Esophagus (tissue), 2 donors: ENCODE data around the gene GRIA3. TPM values are rescaled to one million over a fixed set of nuclear protein-coding genes. Genes with fewer than 3 reads are reported as not detected.
"Not testable (repeated sequence)": the region's sequence is repeated elsewhere in the genome, so short reads cannot be mapped to it uniquely, and the experiment has no call there.

ENCODE experiments used
- H3K27ac ChIP-seq, 2 donors: one replicate each; pipeline ENCODE4 v1.5.1; 2013; ENCODE audit warnings: low read depth in 2 of 2, mild to moderate bottlenecking in 2 of 2, inconsistent platforms in 1 of 2, low read length in 1 of 2, moderate library complexity in 1 of 2
- H3K27me3 ChIP-seq, 2 donors: one replicate each; pipeline ENCODE4 v1.6.1; 2013; ENCODE audit warnings: low read length in 2 of 2, control low read depth in 1 of 2, mild to moderate bottlenecking in 1 of 2; ENCODE audit not compliant: insufficient read depth in 2 of 2, control insufficient read depth in 1 of 2
- H3K36me3 ChIP-seq, 2 donors: one replicate each; pipeline ENCODE4 v1.6.1; 2013; ENCODE audit warnings: low read length in 1 of 2; ENCODE audit not compliant: control insufficient read depth in 2 of 2, insufficient read depth in 2 of 2
- H3K4me1 ChIP-seq, 2 donors: one replicate each; pipeline ENCODE4 v1.6.1; 2013; ENCODE audit warnings: low read length in 1 of 2; ENCODE audit not compliant: control insufficient read depth in 2 of 2, insufficient read depth in 2 of 2
- H3K4me3 ChIP-seq, 2 donors: one replicate each; pipeline ENCODE4 v1.5.1; 2013; ENCODE audit warnings: low read length in 2 of 2, mild to moderate bottlenecking in 2 of 2, low read depth in 1 of 2, moderate library complexity in 1 of 2
- H3K9me3 ChIP-seq, 2 donors: one replicate each; pipeline ENCODE4 v1.6.1; 2013; ENCODE audit warnings: mild to moderate bottlenecking in 2 of 2, low read depth in 1 of 2, low read length in 1 of 2, moderate library complexity in 1 of 2; ENCODE audit not compliant: control insufficient read depth in 2 of 2, insufficient read depth in 1 of 2
- WGBS, 2 donors: extraction: QIAGEN DNeasy Blood & Tissue Kit; methylation state at CpG; one replicate each; pipeline ENCODE4 v1.1.7; 2013; 5-methylcytosine and 5-hydroxymethylcytosine counted together
- polyA plus RNA-seq, 2 donors: library from polyadenylated mRNA; stranded (reverse); fragments of 200-250 nt; gene quantifications; one replicate each; pipeline ENCODE4 v1.2.3, GENCODE V29; 2013
- donor health status: healthy with polysubstance abuse.
- donor health status: Bipolar disorder and iron deficiency.

The GRIA3 gene
- polyA plus RNA-seq, 2 donors: 0.05 TPM; not detected in 1

- Histone ChIP-seq H3K4me3 (no peak overlapping the region), H3K9me3 (no peaks in the 10 kb centered on the region), H3K27me3 (no peaks in the 10 kb centered on the region), H3K36me3 (no peaks in the 10 kb centered on the region), H3K4me1 (no peaks in the 10 kb centered on the region), H3K27ac (no peak overlapping the region)
- WGBS, 2 donors: 7 to 26% methylated on average over 1 of the region's 1 CpG
Observed at GRCh38 chrX:123422875-123423274, 238.8 kb downstream of the GRIA3 start.

- H3K4me3 ChIP-seq: no peak overlapping the region
- no peaks in the 10 kb centered on the region for H3K36me3 ChIP-seq
- H3K9me3 ChIP-seq: no peaks in the 10 kb centered on the region
- H3K27me3 ChIP-seq: no peaks in the 10 kb centered on the region
- no peak overlapping the region for H3K27ac ChIP-seq
- no peaks in the 10 kb centered on the region for H3K4me1 ChIP-seq
Observed at GRCh38 chrX:123424546-123424945, 240.5 kb downstream of the GRIA3 start.

- Histone ChIP-seq H3K9me3 (no peaks in the 10 kb centered on the region), H3K27me3 (no peaks in the 10 kb centered on the region), H3K4me1 (no peaks in the 10 kb centered on the region), H3K27ac (no peak overlapping the region), H3K36me3 (no peaks in the 10 kb centered on the region), H3K4me3 (no peak overlapping the region)
- WGBS, 2 donors: 45 to 46% methylated on average over 2 of the region's 2 CpGs
Observed at GRCh38 chrX:123425471-123425870, 241.4 kb downstream of the GRIA3 start.

GRCh38 chrX:123425904-123426303, 241.8 kb downstream of the GRIA3 start:
- H3K27me3 ChIP-seq: no peaks in the 10 kb centered on the region
- H3K9me3 ChIP-seq: no peaks in the 10 kb centered on the region
- 34 to 49% methylated on average over 3 of the region's 3 CpGs for WGBS, 2 donors
- H3K36me3 ChIP-seq: no peaks in the 10 kb centered on the region
- H3K4me3 ChIP-seq: no peak overlapping the region
- H3K4me1 ChIP-seq: no peaks in the 10 kb centered on the region
- no peak overlapping the region for H3K27ac ChIP-seq

GRCh38 chrX:123432361-123433150, 248.5 kb downstream of the GRIA3 start:
- H3K27me3 ChIP-seq: no peaks in the 10 kb centered on the region
- H3K27ac ChIP-seq: no peak overlapping the region
- H3K4me3 ChIP-seq: no peak overlapping the region
- no peaks in the 10 kb centered on the region for H3K36me3 ChIP-seq
- H3K9me3 ChIP-seq: no peaks in the 10 kb centered on the region
- WGBS, 2 donors: 56 to 73% methylated on average over 4 of the region's 4 CpGs
- no peaks in the 10 kb centered on the region for H3K4me1 ChIP-seq

GRCh38 chrX:123436512-123437136, 252.5 kb downstream of the GRIA3 start:
- Histone ChIP-seq H3K4me1 (no peaks in the 10 kb centered on the region), H3K27ac (no peak overlapping the region), H3K36me3 (no peaks in the 10 kb centered on the region), H3K27me3 (no peaks in the 10 kb centered on the region), H3K4me3 (no peak overlapping the region), H3K9me3 (no peaks in the 10 kb centered on the region)
- 63 to 78% methylated on average over 5 of the region's 5 CpGs for WGBS, 2 donors

- not testable (repeated sequence) for H3K4me3 ChIP-seq, H3K27me3 ChIP-seq, H3K36me3 ChIP-seq, H3K4me1 ChIP-seq, H3K9me3 ChIP-seq, H3K27ac ChIP-seq
- WGBS, 2 donors: 73 to 90% methylated on average over 3 of the region's 3 CpGs
Observed at GRCh38 chrX:123439926-123440325, 255.8 kb downstream of the GRIA3 start.

GRCh38 chrX:123442764-123443163, 258.7 kb downstream of the GRIA3 start:
- H3K27me3 ChIP-seq: no peaks in the 10 kb centered on the region
- H3K4me1 ChIP-seq: no peaks in the 10 kb centered on the region
- WGBS, 2 donors: 69 to 90% methylated on average over 5 of the region's 5 CpGs
- no peak overlapping the region for H3K4me3 ChIP-seq
- no peaks in the 10 kb centered on the region for H3K9me3 ChIP-seq
- no peaks in the 10 kb centered on the region for H3K36me3 ChIP-seq
- H3K27ac ChIP-seq: no peak overlapping the region

- no peaks in the 10 kb centered on the region for H3K4me1 ChIP-seq
- no peaks in the 10 kb centered on the region for H3K27me3 ChIP-seq
- no peak overlapping the region for H3K27ac ChIP-seq
- no peaks in the 10 kb centered on the region for H3K9me3 ChIP-seq
- no peaks in the 10 kb centered on the region for H3K36me3 ChIP-seq
- H3K4me3 ChIP-seq: no peak overlapping the region
- WGBS, 2 donors: 33 to 42% methylated on average over 3 of the region's 3 CpGs
Observed at GRCh38 chrX:123447506-123447905, 263.4 kb downstream of the GRIA3 start.

- Histone ChIP-seq H3K4me1 (no peaks in the 10 kb centered on the region), H3K36me3 (no peaks in the 10 kb centered on the region), H3K27me3 (no peaks in the 10 kb centered on the region), H3K9me3 (no peaks in the 10 kb centered on the region), H3K4me3 (no peak overlapping the region), H3K27ac (no peak overlapping the region)
- WGBS, 2 donors: 73 to 91% methylated on average over 4 of the region's 4 CpGs
Observed at GRCh38 chrX:123449335-123449734, 265.3 kb downstream of the GRIA3 start.
